ENCODE results near the gene FUT2.

The FUT2 gene

DNA sequence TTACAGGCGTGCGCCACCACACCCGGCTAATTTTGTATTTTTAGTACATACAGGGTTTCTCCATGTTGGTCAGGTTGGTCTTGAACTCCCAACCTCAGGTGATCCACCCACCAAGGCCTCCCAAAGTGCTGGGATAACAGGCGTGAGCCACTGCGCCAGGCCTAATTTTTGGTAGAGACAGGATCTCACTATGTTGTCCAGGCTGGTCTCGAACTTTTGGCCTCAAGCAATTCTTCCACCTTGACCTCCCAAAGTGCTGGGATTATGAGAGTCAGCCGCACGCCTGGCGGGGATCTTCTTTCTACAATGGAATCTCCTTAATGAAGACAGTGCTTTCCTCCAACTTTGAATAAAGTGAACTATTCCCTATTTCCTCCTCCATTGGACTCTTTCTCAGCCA is 38.9 kb downstream of the FUT2 start:
- Histone ChIP-seq H3K36me3 (ENCODE audit: control insufficient read depth, insufficient read depth, low read length) (no peaks in the 10 kb centered on the region), H3K9ac (ENCODE audit: low read depth, low read length) (no peak overlapping the region), H3K27me3 (ENCODE audit: control insufficient read depth, insufficient read depth, low read length) (peaks cover 7% of the 10 kb centered on the region), H3K9me3 (ENCODE audit: control insufficient read depth, insufficient read depth, low read length) (no peaks in the 10 kb centered on the region), H3K4me3 (ENCODE audit: low read depth, low read length) (peak overlapping the region; percentile 73; the same call in 1 of the 2 replicates), H3K27ac (ENCODE audit: low read depth, low read length) (no peak overlapping the region), H3K4me1 (ENCODE audit: control insufficient read depth, insufficient read depth, low read length) (peaks cover 7% of the 10 kb centered on the region; the same call in 1 of the 2 replicates)

DNA sequence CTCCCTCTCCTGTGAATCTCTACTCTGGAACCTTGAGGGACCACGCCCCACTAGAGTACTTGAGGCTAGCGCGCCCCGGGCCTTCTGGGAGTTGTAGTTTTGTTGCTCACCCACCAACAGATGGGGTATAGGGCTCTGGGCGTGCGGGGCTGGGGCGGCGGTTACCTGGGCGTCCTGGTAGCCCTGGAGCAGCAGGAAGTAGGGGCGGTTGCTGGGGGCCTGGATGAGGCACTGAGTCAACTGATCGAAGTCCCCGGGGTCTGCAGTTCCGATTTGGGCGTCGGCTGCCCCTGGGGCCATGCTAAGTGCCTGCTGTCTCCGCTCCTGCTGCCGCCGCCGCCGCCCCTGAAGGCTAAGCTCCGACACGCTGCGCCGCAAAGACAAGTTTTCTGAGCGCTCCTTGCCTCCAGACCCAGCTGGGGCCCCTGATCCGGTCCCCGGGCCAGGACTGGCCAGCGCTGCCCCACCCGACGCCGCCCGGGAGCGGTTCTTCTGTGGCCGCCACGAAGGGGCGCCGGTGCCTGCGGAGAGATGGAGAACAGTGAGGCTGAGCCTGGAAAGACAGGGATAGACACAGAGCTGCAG is 39.4 kb downstream of the FUT2 start:
- peak overlapping the region; percentile 73 for H3K4me3 ChIP-seq (ENCODE audit: low read depth, low read length)
- no peaks in the 10 kb centered on the region for H3K36me3 ChIP-seq (ENCODE audit: control insufficient read depth, insufficient read depth, low read length)
- peak overlapping the region; percentile 38 for H3K27ac ChIP-seq (ENCODE audit: low read depth, low read length)

DNA sequence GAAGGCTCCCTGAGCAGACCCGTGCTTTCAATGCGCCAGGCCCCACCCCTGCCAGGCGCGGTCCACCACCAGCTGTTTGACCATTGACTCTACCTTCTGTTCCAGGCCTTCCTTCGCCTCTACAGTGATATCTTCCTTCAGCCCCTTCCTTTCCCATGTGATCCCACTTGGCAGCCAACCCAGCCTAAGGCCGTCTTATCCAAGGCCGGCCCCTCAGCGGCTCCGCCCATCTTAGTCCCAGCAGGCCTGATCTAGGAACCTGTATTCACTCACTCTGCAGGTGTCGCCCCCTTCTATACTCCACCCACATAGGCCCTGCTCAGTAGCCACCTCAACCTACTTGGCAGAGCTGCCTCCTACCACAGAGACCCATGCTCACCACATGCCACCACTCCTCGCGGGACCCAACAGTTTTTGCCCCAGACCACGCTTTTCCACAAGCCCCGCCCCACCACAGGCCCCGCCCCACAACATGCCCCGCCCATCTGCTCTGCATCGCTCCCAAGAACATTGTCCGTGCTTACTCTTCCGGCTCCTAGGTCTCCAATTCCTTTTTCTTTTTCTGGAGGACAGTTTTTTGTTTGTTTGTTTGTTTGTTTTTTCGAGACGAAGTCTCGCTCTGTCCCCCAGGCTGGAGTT is 41.7 kb downstream of the FUT2 start:
- peaks cover 16% of the 10 kb centered on the region for H3K27me3 ChIP-seq (ENCODE audit: control insufficient read depth, insufficient read depth, low read length)
- H3K4me3 ChIP-seq (ENCODE audit: low read depth, low read length) = no peak overlapping the region; the same call in 1 of the 2 replicates
- H3K9me3 ChIP-seq (ENCODE audit: control insufficient read depth, insufficient read depth, low read length) = no peaks in the 10 kb centered on the region
- peaks cover 22% of the 10 kb centered on the region; the same call in 1 of the 2 replicates for H3K4me1 ChIP-seq (ENCODE audit: control insufficient read depth, insufficient read depth, low read length)
- H3K36me3 ChIP-seq (ENCODE audit: control insufficient read depth, insufficient read depth, low read length) = no peaks in the 10 kb centered on the region
- H3K27ac ChIP-seq (ENCODE audit: low read depth, low read length) = no peak overlapping the region
- no peak overlapping the region for H3K9ac ChIP-seq (ENCODE audit: low read depth, low read length)

More for the DNA sequence above, 39.4 kb downstream of the FUT2 start:
- Histone ChIP-seq H3K4me1 (ENCODE audit: control insufficient read depth, insufficient read depth, low read length) (peaks cover 11% of the 10 kb centered on the region; the same call in 1 of the 2 replicates), H3K9ac (ENCODE audit: low read depth, low read length) (peak overlapping the region; percentile 26; the same call in 1 of the 2 replicates), H3K9me3 (ENCODE audit: control insufficient read depth, insufficient read depth, low read length) (no peaks in the 10 kb centered on the region), H3K27me3 (ENCODE audit: control insufficient read depth, insufficient read depth, low read length) (peaks cover 12% of the 10 kb centered on the region)

DNA sequence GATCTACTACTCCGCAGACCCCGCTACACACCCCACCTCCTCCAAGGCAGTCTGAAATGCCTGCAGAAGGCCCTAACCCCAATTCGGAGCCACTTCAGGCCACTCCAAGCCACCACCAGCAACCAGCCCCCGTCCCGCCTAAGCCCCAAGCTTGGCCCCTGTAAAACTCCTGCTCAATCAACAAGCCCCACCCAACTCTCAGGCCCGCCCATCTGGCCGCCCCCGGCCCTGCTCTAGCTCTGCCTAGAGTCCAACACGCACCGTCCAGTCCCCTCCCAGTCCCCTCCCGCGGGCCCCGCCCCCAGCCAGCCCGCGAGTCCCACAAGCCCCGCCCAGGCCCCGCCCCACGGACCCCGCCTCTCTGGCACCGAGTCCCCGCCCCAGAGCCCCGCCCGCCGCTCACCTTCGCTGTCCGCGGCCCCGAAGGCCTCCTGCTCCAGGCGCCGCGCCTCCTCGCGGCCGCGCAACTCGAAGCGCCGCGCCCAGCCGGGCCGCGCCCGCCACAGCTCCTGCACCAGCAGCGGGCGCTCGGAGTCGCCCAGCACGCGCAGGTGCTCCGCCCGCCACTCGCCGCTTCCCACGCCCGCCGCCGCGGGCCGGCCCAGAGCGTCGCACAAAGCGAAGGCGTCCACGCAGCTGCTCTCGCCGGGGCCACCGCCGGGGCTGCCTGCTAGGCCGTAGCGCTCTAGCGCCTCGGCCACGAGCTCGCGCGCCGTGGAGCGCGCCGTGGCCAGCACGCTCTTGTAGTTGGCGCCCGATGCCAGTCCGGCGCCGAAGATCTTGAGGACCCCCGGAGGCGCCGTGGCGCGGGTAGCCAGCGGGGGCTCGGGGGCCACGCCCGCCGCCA is 43.0 kb downstream of the FUT2 start:
- Histone ChIP-seq H3K9me3 (ENCODE audit: control insufficient read depth, insufficient read depth, low read length) (no peaks in the 10 kb centered on the region), H3K9ac (ENCODE audit: low read depth, low read length) (no peak overlapping the region), H3K36me3 (ENCODE audit: control insufficient read depth, insufficient read depth, low read length) (no peaks in the 10 kb centered on the region), H3K27me3 (ENCODE audit: control insufficient read depth, insufficient read depth, low read length) (peaks cover 16% of the 10 kb centered on the region), H3K4me3 (ENCODE audit: low read depth, low read length) (peak overlapping the region; percentile 71), H3K27ac (ENCODE audit: low read depth, low read length) (peak overlapping the region; percentile 66), H3K4me1 (ENCODE audit: control insufficient read depth, insufficient read depth, low read length) (peaks cover 22% of the 10 kb centered on the region; the same call in 1 of the 2 replicates)

DNA sequence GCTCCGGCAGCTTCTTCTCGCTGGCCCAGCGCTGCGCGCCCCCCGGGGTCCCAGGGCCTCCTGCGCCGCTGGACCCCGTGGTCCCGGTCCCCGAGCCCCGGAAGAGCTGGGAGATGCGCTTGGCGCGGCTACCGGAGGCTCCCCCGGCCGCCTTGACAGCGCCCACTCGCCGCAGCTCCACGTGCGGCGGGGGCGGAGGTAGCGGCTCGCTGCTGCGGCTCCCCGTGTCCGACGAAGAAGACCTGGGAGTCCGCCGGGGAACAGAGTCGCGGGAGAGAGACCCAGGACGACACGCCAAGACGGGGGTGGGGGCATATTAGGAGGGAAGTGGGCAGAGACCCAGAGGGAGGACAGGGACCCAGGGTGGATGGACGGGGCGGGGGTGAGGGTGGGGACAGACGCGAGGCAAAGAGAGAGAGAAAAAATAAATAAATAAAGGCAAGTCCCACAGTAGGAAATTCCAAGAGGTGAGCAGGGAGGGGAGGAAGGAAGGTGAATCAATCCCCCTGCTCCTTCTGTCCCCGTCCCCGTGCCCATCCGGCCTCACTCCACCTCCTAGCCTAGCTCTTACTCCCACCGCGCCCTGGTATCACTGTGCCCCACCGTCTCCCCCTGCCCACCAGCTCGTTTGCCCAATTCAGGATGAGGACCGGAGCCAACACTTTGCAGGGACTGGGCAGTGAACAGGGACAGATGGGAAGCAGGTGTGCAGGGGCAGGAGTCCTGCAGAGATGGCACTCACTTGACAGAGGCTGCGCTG is 43.8 kb downstream of the FUT2 start:
- Histone ChIP-seq H3K4me3 (ENCODE audit: low read depth, low read length) (peak overlapping the region; percentile 71), H3K4me1 (ENCODE audit: control insufficient read depth, insufficient read depth, low read length) (peaks cover 22% of the 10 kb centered on the region; the same call in 1 of the 2 replicates), H3K27ac (ENCODE audit: low read depth, low read length) (no peak overlapping the region), H3K36me3 (ENCODE audit: control insufficient read depth, insufficient read depth, low read length) (no peaks in the 10 kb centered on the region), H3K9ac (ENCODE audit: low read depth, low read length) (no peak overlapping the region), H3K27me3 (ENCODE audit: control insufficient read depth, insufficient read depth, low read length) (peaks cover 16% of the 10 kb centered on the region), H3K9me3 (ENCODE audit: control insufficient read depth, insufficient read depth, low read length) (no peaks in the 10 kb centered on the region)

DNA sequence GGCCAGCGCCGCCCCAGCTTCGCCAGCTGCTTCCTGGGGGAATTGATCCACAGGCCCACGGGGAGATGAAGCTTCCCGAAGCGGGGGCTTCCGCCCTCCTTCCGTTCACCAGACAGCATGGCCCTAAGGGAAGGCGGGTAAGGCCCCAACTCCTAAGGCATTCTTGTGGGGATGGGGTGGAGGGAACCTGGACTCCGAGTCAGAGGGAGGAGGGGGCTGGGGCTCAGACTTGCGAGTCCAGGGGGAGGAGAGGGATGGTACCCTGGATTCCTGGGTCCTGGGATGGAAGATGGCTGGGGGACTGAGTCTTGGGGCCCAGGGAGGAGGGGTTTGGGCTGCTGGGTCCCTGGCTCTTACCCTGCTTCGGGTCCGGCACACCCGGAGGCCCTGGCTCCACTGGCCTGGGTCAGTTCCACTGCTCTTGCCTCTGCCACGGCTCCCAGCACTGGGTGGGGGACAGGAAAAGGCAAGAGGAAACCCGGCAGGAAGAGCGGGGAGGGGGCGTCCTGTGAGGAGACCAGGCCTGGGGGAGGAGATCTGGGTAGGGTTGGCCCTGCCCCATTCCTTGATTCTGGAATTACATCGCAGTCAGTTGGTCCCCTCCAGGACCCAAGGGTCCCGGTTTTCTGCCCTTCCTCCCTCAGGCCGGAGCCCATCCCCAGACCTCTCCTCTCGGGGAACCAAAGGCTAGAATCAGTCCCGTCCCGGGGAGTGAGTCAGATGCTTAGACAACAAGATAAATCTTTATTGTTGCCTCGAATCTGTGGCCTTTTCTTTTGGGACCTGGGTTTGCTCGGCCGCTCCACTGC is 44.6 kb downstream of the FUT2 start, which contains the start of gene RASIP1:
RASIP1 (minus strand) TSS at position 447 of the 809 bp plus-strand sequence; CDS start at position 119, 328 bp downstream.
- H3K36me3 ChIP-seq (ENCODE audit: control insufficient read depth, insufficient read depth, low read length) = no peaks in the 10 kb centered on the region
- H3K9me3 ChIP-seq (ENCODE audit: control insufficient read depth, insufficient read depth, low read length) = no peaks in the 10 kb centered on the region
- H3K4me3 ChIP-seq (ENCODE audit: low read depth, low read length) = peak within 1 kb of the TSS; percentile 71
- H3K9ac ChIP-seq (ENCODE audit: low read depth, low read length) = no peak within 1 kb of the TSS
- H3K4me1 ChIP-seq (ENCODE audit: control insufficient read depth, insufficient read depth, low read length) = peaks cover 22% of the 10 kb centered on the region; the same call in 1 of the 2 replicates
- peaks cover 16% of the 10 kb centered on the region for H3K27me3 ChIP-seq (ENCODE audit: control insufficient read depth, insufficient read depth, low read length)
- H3K27ac ChIP-seq (ENCODE audit: low read depth, low read length) = no peak within 1 kb of the TSS

DNA sequence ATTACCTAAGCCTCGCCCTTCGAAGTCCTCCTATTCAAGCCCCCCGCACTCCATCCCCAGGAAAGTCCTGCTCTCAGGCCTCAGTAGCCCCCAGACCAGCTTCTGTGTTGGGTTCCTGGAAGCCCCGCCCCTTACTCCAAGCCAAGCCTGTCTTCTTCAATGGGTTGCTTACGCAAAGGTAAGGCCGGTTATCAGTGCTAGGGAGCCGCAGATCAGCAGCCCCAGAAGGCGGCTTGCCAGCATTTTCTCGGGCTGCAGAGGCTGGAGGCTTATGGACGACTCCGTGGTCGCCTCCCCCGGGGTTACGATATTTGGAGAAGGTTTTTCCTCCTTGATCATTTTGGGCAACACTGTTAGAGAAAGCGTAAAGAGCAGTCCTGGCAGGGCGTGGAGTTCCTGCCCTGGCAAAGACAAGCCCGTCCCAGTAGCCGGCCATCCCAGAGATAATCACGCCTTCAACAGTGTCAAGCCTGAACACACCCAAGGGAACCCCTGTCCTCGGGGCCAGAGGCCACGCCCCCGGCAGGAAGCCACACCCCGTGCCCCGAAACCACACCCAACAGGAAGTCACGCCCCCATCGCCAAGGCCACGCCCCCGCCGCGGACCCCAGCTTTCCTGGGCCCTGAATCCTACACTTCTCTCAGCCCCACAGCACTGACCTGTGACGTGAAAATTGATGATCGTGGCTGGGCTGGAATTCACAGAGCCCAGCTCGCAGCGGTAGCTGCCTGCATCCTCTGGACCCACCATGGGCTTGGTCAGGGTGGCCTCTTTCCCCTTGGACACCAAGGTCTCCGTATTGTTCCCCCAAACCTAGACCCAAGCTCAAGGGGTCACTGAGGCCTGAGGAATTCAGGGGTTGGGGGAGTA is 45.6 kb downstream of the FUT2 start:
- H3K27ac ChIP-seq (ENCODE audit: low read depth, low read length) = no peak overlapping the region
- peak overlapping the region; percentile 26; the same call in 1 of the 2 replicates for H3K4me3 ChIP-seq (ENCODE audit: low read depth, low read length)
- H3K4me1 ChIP-seq (ENCODE audit: control insufficient read depth, insufficient read depth, low read length) = peaks cover 26% of the 10 kb centered on the region
- no peaks in the 10 kb centered on the region for H3K9me3 ChIP-seq (ENCODE audit: control insufficient read depth, insufficient read depth, low read length)
- H3K9ac ChIP-seq (ENCODE audit: low read depth, low read length) = no peak overlapping the region
- peaks cover 16% of the 10 kb centered on the region for H3K27me3 ChIP-seq (ENCODE audit: control insufficient read depth, insufficient read depth, low read length)
- H3K36me3 ChIP-seq (ENCODE audit: control insufficient read depth, insufficient read depth, low read length) = no peaks in the 10 kb centered on the region

DNA sequence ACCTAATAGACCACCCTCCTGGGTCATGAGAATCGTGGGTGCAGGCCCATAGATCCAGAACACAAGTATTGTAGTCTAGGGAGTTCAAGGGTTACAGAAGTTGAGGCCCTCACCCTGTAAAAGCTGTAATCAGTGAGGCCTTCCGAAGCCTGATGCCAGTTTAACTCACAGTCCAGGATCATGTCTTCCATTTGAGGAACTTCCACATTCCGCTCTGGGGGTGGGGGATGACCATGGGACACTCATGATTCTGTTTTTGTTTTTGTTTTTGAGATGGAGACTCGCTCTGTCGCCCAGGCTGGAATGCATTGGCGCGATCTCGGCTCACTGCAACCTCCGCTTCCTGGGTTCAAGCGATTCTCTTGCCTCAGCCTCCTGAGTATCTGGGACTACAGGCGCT is 46.3 kb downstream of the FUT2 start:
- no peak overlapping the region for H3K4me3 ChIP-seq (ENCODE audit: low read depth, low read length)
- peaks cover 26% of the 10 kb centered on the region for H3K4me1 ChIP-seq (ENCODE audit: control insufficient read depth, insufficient read depth, low read length)

DNA sequence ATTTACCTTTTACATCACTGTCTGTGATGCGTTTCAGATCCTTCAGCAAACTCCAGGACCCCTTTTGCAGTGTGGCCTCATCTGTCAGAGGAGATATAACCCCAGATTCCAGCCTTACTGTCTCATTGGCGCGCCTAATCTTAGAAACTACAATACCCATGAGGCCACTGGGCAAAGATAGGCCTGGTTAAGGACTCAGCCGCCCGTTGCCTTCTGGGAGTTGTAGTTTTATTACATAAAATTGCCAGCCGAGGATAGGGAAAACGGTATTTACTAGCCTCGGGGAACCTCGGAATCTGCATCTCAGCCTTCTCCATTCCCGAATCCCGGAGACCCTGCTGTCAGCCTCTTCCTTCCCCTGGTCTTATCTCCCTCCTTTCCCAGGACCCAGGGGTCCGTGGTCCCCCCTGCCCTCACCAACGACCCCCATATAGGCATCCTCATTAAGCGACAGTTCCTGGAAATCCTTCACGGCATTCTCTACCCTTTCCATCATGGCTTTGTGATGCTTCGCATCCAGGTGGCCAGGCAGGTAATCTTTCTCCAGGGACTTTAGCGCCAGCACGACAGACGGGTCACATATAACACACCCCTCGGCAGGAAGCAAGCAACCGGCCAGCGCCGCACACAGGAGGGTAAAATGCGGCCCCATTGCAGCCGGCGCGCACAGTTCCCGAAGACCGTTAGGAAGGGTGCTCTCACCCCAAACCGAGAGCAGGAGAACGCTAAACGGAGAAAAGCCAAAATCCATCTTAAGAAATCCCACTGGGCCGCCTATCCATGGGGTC is 49.6 kb downstream of the FUT2 start:
- Histone ChIP-seq H3K9me3 (ENCODE audit: control insufficient read depth, insufficient read depth, low read length) (no peaks in the 10 kb centered on the region), H3K4me1 (ENCODE audit: control insufficient read depth, insufficient read depth, low read length) (peaks cover 17% of the 10 kb centered on the region), H3K27ac (ENCODE audit: low read depth, low read length) (no peak overlapping the region), H3K4me3 (ENCODE audit: low read depth, low read length) (no peak overlapping the region), H3K36me3 (ENCODE audit: control insufficient read depth, insufficient read depth, low read length) (peaks cover 20% of the 10 kb centered on the region), H3K9ac (ENCODE audit: low read depth, low read length) (no peak overlapping the region), H3K27me3 (ENCODE audit: control insufficient read depth, insufficient read depth, low read length) (peaks cover 1% of the 10 kb centered on the region; the same call in 1 of the 2 replicates)

More for the DNA sequence above, 46.3 kb downstream of the FUT2 start:
- peaks cover 16% of the 10 kb centered on the region for H3K27me3 ChIP-seq (ENCODE audit: control insufficient read depth, insufficient read depth, low read length)
- no peak overlapping the region for H3K9ac ChIP-seq (ENCODE audit: low read depth, low read length)
- H3K36me3 ChIP-seq (ENCODE audit: control insufficient read depth, insufficient read depth, low read length) = no peaks in the 10 kb centered on the region
- H3K9me3 ChIP-seq (ENCODE audit: control insufficient read depth, insufficient read depth, low read length) = no peaks in the 10 kb centered on the region
- no peak overlapping the region for H3K27ac ChIP-seq (ENCODE audit: low read depth, low read length)

Data from HUES48 (cell line).